ENCODE data around the gene UBE2E2. TPM values are rescaled to one million over a fixed set of nuclear protein-coding genes. Genes with fewer than 3 reads are reported as not detected.

The UBE2E2 gene
- total RNA-seq, 1 donor: 2.2 TPM

- DNase-seq (ENCODE audit: low read depth in 2 of 3, low spot score in 2 of 3): peak in 1 of 3 donors; percentile 21
These were observed 175.0 kb downstream of the UBE2E2 start for GRCh38 chr3:23377928-23378672.

GRCh38 chr3:23383875-23384274, 180.7 kb downstream of the UBE2E2 start:
- DNase-seq (ENCODE audit: low read depth in 2 of 3, low spot score in 2 of 3): no peak

GRCh38 chr3:23385327-23385726, 182.2 kb downstream of the UBE2E2 start:
- DNase-seq (ENCODE audit: low read depth in 2 of 3, low spot score in 2 of 3): no peak

- DNase-seq (ENCODE audit: low read depth in 2 of 3, low spot score in 2 of 3): no peak
These were observed 184.3 kb downstream of the UBE2E2 start for GRCh38 chr3:23387286-23387918.

- DNase-seq (ENCODE audit: low read depth in 2 of 3, low spot score in 2 of 3): no peak
These were observed 186.0 kb downstream of the UBE2E2 start for GRCh38 chr3:23389089-23389488.

GRCh38 chr3:23389686-23390085, 186.6 kb downstream of the UBE2E2 start:
- no peak for DNase-seq (ENCODE audit: low read depth in 2 of 3, low spot score in 2 of 3)

- DNase-seq (ENCODE audit: low read depth in 2 of 3, low spot score in 2 of 3): no peak
These were observed 187.3 kb downstream of the UBE2E2 start for GRCh38 chr3:23390446-23390845.

GRCh38 chr3:23390989-23391553, 187.9 kb downstream of the UBE2E2 start:
- DNase-seq (ENCODE audit: low read depth in 2 of 3, low spot score in 2 of 3): no peak

- DNase-seq (ENCODE audit: low read depth in 2 of 3, low spot score in 2 of 3): no peak
These were observed 192.0 kb downstream of the UBE2E2 start for GRCh38 chr3:23395115-23395514.

GRCh38 chr3:23396746-23397145, 193.6 kb downstream of the UBE2E2 start:
- DNase-seq (ENCODE audit: low read depth in 2 of 3, low spot score in 2 of 3): no peak

GRCh38 chr3:23399221-23399620, 196.1 kb downstream of the UBE2E2 start:
- no peak for DNase-seq (ENCODE audit: low read depth in 2 of 3, low spot score in 2 of 3)

- no peak for DNase-seq (ENCODE audit: low read depth in 2 of 3, low spot score in 2 of 3)
These were observed 199.8 kb downstream of the UBE2E2 start for GRCh38 chr3:23402728-23403492.

- DNase-seq (ENCODE audit: low read depth in 2 of 3, low spot score in 2 of 3): no peak
These were observed 201.1 kb downstream of the UBE2E2 start for GRCh38 chr3:23404246-23404645.

- no peak for DNase-seq (ENCODE audit: low read depth in 2 of 3, low spot score in 2 of 3)
These were observed 202.0 kb downstream of the UBE2E2 start for GRCh38 chr3:23405081-23405480.

GRCh38 chr3:23406601-23407000, 203.5 kb downstream of the UBE2E2 start:
- no peak for DNase-seq (ENCODE audit: low read depth in 2 of 3, low spot score in 2 of 3)

- DNase-seq (ENCODE audit: low read depth in 2 of 3, low spot score in 2 of 3): no peak
These were observed 214.9 kb downstream of the UBE2E2 start for GRCh38 chr3:23418026-23418425.

GRCh38 chr3:23421811-23422516, 218.8 kb downstream of the UBE2E2 start:
- DNase-seq (ENCODE audit: low read depth in 2 of 3, low spot score in 2 of 3): no peak

GRCh38 chr3:23422517-23422851, 219.4 kb downstream of the UBE2E2 start:
- DNase-seq (ENCODE audit: low read depth in 2 of 3, low spot score in 2 of 3): no peak

- no peak for DNase-seq (ENCODE audit: low read depth in 2 of 3, low spot score in 2 of 3)
These were observed 222.3 kb downstream of the UBE2E2 start for GRCh38 chr3:23425410-23425809.

- no peak for DNase-seq (ENCODE audit: low read depth in 2 of 3, low spot score in 2 of 3)
These were observed 227.8 kb downstream of the UBE2E2 start for GRCh38 chr3:23430781-23431398.
